HG03432 (cell line): Measurements from ENCODE around the gene RRM2.

ENCODE experiments used
- ATAC-seq: cut with Tn5 transposase; IDR thresholded peaks from one replicate; pipeline ENCODE4 v1.9.1; 2021; ENCODE audit warnings: mild to moderate bottlenecking, moderate library complexity; ENCODE audit not compliant: unreplicated experiment

The RRM2 gene

GRCh38 chr2:10149635-10150034, 27.1 kb downstream of the RRM2 start:
- no peak for ATAC-seq

- no peak for ATAC-seq
Observed at GRCh38 chr2:10150436-10150835, 27.9 kb downstream of the RRM2 start.

- no peak for ATAC-seq
Observed at GRCh38 chr2:10151462-10151861, 28.9 kb downstream of the RRM2 start.

- ATAC-seq: no peak
Observed at GRCh38 chr2:10157293-10157692, 34.8 kb downstream of the RRM2 start.

GRCh38 chr2:10158681-10159080, 36.1 kb downstream of the RRM2 start:
- no peak for ATAC-seq

GRCh38 chr2:10159086-10159485, 36.5 kb downstream of the RRM2 start:
- ATAC-seq: no peak

GRCh38 chr2:10159581-10160131, 37.1 kb downstream of the RRM2 start:
- no peak for ATAC-seq

GRCh38 chr2:10160203-10160955, 37.8 kb downstream of the RRM2 start:
- no peak for ATAC-seq

- ATAC-seq: no peak
Observed at GRCh38 chr2:10161206-10161931, 38.8 kb downstream of the RRM2 start.

- no peak for ATAC-seq
Observed at GRCh38 chr2:10161961-10162441, 39.5 kb downstream of the RRM2 start.

- ATAC-seq: no peak
Observed at GRCh38 chr2:10162586-10163497, 40.3 kb downstream of the RRM2 start.

- ATAC-seq: no peak
Observed at GRCh38 chr2:10163498-10164486, 41.3 kb downstream of the RRM2 start.

- ATAC-seq: no peak
Observed at GRCh38 chr2:10164601-10165000, 42.1 kb downstream of the RRM2 start.

- ATAC-seq: no peak
Observed at GRCh38 chr2:10165282-10165681, 42.7 kb downstream of the RRM2 start.

GRCh38 chr2:10165861-10166675, 43.5 kb downstream of the RRM2 start:
- ATAC-seq: no peak

- ATAC-seq: no peak
Observed at GRCh38 chr2:10166676-10167292, 44.2 kb downstream of the RRM2 start.

GRCh38 chr2:10167316-10167715, 44.8 kb downstream of the RRM2 start:
- no peak for ATAC-seq

- no peak for ATAC-seq
Observed at GRCh38 chr2:10168221-10168620, 45.7 kb downstream of the RRM2 start.
